HepG2 (cell line): ENCODE data around the gene RSAD1. TPM values are rescaled to one million over a fixed set of nuclear protein-coding genes. Genes with fewer than 3 reads are reported as not detected.

Experiments
- EP300 ChIP-seq, 3 experiments: sonication (generic) in 1 of 3; formaldehyde crosslinking in 1 of 3; IDR thresholded peaks; 2 replicates each; pipeline versions ENCODE4 v1.5.1 to v1.6.1; 2011 to 2020; ENCODE audit warnings: low read depth in 2 of 3, low read length in 2 of 3, borderline replicate concordance in 1 of 3, improper control_type of control experiment in 1 of 3, mild to moderate bottlenecking in 1 of 3, missing genetic modification reagents in 1 of 3, moderate library complexity in 1 of 3
- KDM5B ChIP-seq: sonication (generic); formaldehyde crosslinking; IDR thresholded peaks from 2 replicates; pipeline ENCODE4 v1.4.0; 2020; ENCODE audit warnings: missing genetic modification reagents, mild to moderate bottlenecking, borderline replicate concordance
- ONECUT2 ChIP-seq: sonication (generic); formaldehyde crosslinking; IDR thresholded peaks from 2 replicates; pipeline ENCODE4 v1.4.0; 2020; ENCODE audit warnings: missing genetic modification reagents
- REPIN1 ChIP-seq: sonication (generic); formaldehyde crosslinking; IDR thresholded peaks from 2 replicates; pipeline ENCODE4 v1.8.0; 2022; ENCODE audit warnings: missing genetic modification reagents, low read depth, mild to moderate bottlenecking, borderline replicate concordance
- RXRA ChIP-seq: sonication (generic); formaldehyde crosslinking; IDR thresholded peaks from 2 replicates; pipeline ENCODE4 v1.5.1; 2020; ENCODE audit warnings: missing genetic modification reagents
- SAFB2 ChIP-seq: sonication (generic); formaldehyde crosslinking; IDR thresholded peaks from 2 replicates; pipeline ENCODE4 v1.5.1; 2020; ENCODE audit warnings: missing genetic modification reagents, low read depth, mild to moderate bottlenecking, borderline replicate concordance
- SUZ12 ChIP-seq: fragments of 150-350 bp; IDR thresholded peaks from 2 replicates; pipeline ENCODE4 v1.6.1; 2014; ENCODE audit warnings: low read depth, low read length
- YY1 ChIP-seq: IDR thresholded peaks from 2 replicates; pipeline ENCODE4 v1.6.1; 2011; ENCODE audit warnings: low read length, low read depth, moderate library complexity, mild to moderate bottlenecking; ENCODE audit not compliant: insufficient read depth, insufficient replicate concordance
- ZFP37 ChIP-seq: sonication (generic); formaldehyde crosslinking; IDR thresholded peaks from 2 replicates; pipeline ENCODE4 v1.4.0; 2020; ENCODE audit warnings: missing genetic modification reagents, borderline replicate concordance
- ZNF256 ChIP-seq: sonication (generic); formaldehyde crosslinking; conservative IDR thresholded peaks from 2 replicates; pipeline ENCODE4 v1.4.0; 2020; ENCODE audit warnings: missing genetic modification reagents
- ZNF652 ChIP-seq: IDR thresholded peaks from 2 replicates; pipeline ENCODE4 v1.6.1; 2016; ENCODE audit warnings: low read depth, borderline replicate concordance
- ZNF781 ChIP-seq: sonication (generic); formaldehyde crosslinking; IDR thresholded peaks from 2 replicates; pipeline ENCODE4 v1.5.1; 2020; ENCODE audit warnings: borderline replicate concordance, mild to moderate bottlenecking, missing genetic modification reagents; ENCODE audit errors: not compliant biosample characterization
- polyA plus RNA-seq, 8 experiments: library from polyadenylated mRNA; depleted of rRNA in 3 of 8; stranded (reverse) in 7 of 8; unstranded in 1 of 8; fragments of >200 nt; fragmentation: Illumina TruSeq in 4 of 8; extraction: Trizol in 4 of 8; gene quantifications; 2 replicates each; pipeline versions ENCODE4 v1.2.1 to v1.2.3, GENCODE V29; 2011 to 2016; ENCODE audit warnings: low read depth in 4 of 8, missing spikeins in 1 of 8, mixed read lengths in 1 of 8; ENCODE audit not compliant: insufficient read depth in 1 of 8
- total RNA-seq, 5 experiments: library from RNA; depleted of rRNA; stranded (reverse); fragments of >200 nt; fragmentation: Illumina TruSeq; extraction: Trizol; gene quantifications; 2 replicates each; pipeline ENCODE4 v1.2.3, GENCODE V29; 2016; ENCODE audit warnings: low read depth in 1 of 5
- TF ChIP-seq, protein P1 (sequence below): IDR thresholded peaks from 2 replicates; pipeline ENCODE4 v1.4.0; 2020; ENCODE audit warnings: mild to moderate bottlenecking, missing genetic modification reagents
- TF ChIP-seq, protein P2 (sequence below): sonication (generic); formaldehyde crosslinking; IDR thresholded peaks from 2 replicates; pipeline ENCODE4 v1.8.1; 2023; ENCODE audit warnings: mild to moderate bottlenecking, missing genetic modification reagents
- TF ChIP-seq, protein P3 (sequence below): IDR thresholded peaks from 2 replicates; pipeline ENCODE4 v1.6.1; 2016; ENCODE audit warnings: missing genetic modification reagents, missing compliant biosample characterization
- TF ChIP-seq, protein P4 (sequence below), 2 experiments: sonication (generic) in 1 of 2; formaldehyde crosslinking in 1 of 2; IDR thresholded peaks; 2 replicates each; pipeline versions ENCODE4 v1.4.0 to v1.6.1; 2016 to 2020; ENCODE audit warnings: borderline replicate concordance in 1 of 2, low read depth in 1 of 2, mild to moderate bottlenecking in 1 of 2, missing genetic modification reagents in 1 of 2

RSAD1 gene
- total and polyA plus RNA-seq, 2 of the 13 experiments (the other 11 are each of a cell fraction or from before 2014, with no cell fraction given), result 22.7 to 27.7 TPM

DNA sequence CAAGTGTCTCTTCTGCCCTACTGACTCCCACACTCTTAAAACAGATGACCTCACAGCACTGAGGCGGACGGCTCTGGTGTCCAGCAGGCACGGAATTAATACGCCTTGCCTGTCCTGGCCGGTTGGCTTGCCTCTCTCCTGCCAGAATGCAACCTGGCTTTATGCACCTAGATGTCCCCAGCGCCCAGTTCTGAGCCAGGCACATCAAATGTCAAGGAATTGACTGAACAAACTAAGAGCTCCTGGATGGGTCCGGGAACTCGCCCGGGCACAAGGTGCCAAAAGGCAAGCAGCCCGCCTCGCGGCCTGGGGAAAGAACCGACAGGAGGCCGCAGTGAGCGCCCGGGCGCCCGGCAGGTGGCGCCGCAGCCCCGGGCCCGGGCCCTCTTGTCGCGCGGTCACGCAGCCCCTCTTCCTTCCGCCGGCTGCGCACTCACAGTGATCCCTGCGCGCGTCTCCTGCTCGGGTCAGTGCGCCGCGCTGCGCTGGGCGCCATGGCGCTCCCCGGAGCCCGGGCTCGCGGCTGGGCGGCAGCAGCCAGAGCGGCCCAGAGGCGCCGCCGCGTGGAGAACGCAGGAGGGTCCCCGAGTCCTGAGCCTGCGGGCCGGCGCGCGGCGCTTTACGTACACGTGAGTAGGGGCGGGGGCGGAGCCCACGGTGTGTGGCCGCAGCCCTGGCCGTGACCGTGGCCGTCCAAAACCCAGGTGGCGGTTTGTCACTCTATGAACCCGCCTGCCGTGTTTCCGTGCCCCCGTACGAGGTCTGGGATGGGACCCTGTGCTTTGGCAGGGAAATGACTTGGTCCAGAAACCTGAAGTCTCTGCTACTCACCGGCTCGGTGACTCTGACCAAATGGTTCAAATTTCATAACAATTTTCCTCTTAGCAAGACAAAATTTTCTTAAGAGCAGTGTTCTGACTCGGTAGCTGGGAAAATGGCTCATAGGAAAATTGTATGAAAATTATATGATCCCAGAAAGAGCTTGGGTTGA is at the start of gene RSAD1 (continued):
- TF ChIP-seq, protein P1, sequence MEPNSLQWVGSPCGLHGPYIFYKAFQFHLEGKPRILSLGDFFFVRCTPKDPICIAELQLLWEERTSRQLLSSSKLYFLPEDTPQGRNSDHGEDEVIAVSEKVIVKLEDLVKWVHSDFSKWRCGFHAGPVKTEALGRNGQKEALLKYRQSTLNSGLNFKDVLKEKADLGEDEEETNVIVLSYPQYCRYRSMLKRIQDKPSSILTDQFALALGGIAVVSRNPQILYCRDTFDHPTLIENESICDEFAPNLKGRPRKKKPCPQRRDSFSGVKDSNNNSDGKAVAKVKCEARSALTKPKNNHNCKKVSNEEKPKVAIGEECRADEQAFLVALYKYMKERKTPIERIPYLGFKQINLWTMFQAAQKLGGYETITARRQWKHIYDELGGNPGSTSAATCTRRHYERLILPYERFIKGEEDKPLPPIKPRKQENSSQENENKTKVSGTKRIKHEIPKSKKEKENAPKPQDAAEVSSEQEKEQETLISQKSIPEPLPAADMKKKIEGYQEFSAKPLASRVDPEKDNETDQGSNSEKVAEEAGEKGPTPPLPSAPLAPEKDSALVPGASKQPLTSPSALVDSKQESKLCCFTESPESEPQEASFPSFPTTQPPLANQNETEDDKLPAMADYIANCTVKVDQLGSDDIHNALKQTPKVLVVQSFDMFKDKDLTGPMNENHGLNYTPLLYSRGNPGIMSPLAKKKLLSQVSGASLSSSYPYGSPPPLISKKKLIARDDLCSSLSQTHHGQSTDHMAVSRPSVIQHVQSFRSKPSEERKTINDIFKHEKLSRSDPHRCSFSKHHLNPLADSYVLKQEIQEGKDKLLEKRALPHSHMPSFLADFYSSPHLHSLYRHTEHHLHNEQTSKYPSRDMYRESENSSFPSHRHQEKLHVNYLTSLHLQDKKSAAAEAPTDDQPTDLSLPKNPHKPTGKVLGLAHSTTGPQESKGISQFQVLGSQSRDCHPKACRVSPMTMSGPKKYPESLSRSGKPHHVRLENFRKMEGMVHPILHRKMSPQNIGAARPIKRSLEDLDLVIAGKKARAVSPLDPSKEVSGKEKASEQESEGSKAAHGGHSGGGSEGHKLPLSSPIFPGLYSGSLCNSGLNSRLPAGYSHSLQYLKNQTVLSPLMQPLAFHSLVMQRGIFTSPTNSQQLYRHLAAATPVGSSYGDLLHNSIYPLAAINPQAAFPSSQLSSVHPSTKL (CRISPR knock-in tag), result peak; percentile 76
- TF ChIP-seq, protein P2, sequence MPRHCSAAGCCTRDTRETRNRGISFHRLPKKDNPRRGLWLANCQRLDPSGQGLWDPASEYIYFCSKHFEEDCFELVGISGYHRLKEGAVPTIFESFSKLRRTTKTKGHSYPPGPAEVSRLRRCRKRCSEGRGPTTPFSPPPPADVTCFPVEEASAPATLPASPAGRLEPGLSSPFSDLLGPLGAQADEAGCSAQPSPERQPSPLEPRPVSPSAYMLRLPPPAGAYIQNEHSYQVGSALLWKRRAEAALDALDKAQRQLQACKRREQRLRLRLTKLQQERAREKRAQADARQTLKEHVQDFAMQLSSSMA, result no peak
- TF ChIP-seq ZNF781 (no peak), RXRA (CRISPR knock-in tag) (peak; percentile 78), ZFP37 (CRISPR knock-in tag) (peak; percentile 33; the same call in 1 of the 2 replicates), KDM5B (CRISPR knock-in tag) (peak; percentile 91; the same call in 1 of the 2 replicates), SAFB2 (peak; percentile 95; the same call in 1 of the 2 replicates), REPIN1 (peak; percentile 90), ZNF652 (CRISPR knock-in tag) (no peak), EP300 (IDR thresholded peaks at IDR 0.05; ENCODE audit: low read depth in 2 of 2, low read length in 2 of 2) (peak in 1 of 2 experiments; percentile 25; a peak in 3 of 4 replicates), EP300 (CRISPR knock-in tag; IDR thresholded peaks at IDR 0.05; ENCODE audit: borderline replicate concordance) (peak; percentile 16; the same call in 1 of the 2 replicates), SUZ12 (no peak), ZNF256 (CRISPR knock-in tag) (0 out of 2 replicates have a peak, but pooled peaks have one; percentile 59), YY1 (peak; percentile 96), ONECUT2 (CRISPR knock-in tag) (no peak)
- TF ChIP-seq, protein P3, sequence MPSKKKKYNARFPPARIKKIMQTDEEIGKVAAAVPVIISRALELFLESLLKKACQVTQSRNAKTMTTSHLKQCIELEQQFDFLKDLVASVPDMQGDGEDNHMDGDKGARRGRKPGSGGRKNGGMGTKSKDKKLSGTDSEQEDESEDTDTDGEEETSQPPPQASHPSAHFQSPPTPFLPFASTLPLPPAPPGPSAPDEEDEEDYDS (CRISPR knock-in tag), result no peak; the same call in none of the 2 replicates
- TF ChIP-seq, protein P4, sequence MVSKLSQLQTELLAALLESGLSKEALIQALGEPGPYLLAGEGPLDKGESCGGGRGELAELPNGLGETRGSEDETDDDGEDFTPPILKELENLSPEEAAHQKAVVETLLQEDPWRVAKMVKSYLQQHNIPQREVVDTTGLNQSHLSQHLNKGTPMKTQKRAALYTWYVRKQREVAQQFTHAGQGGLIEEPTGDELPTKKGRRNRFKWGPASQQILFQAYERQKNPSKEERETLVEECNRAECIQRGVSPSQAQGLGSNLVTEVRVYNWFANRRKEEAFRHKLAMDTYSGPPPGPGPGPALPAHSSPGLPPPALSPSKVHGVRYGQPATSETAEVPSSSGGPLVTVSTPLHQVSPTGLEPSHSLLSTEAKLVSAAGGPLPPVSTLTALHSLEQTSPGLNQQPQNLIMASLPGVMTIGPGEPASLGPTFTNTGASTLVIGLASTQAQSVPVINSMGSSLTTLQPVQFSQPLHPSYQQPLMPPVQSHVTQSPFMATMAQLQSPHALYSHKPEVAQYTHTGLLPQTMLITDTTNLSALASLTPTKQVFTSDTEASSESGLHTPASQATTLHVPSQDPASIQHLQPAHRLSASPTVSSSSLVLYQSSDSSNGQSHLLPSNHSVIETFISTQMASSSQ (IDR thresholded peaks at IDR 0.05; ENCODE audit: low read depth), result 0 out of 2 replicates have a peak, but pooled peaks have one; percentile 12
- TF ChIP-seq, protein P4 (CRISPR knock-in tag; IDR thresholded peaks at IDR 0.05; ENCODE audit: borderline replicate concordance), result peak; percentile 76
